HEK293 (cell line): ENCODE data around the gene SLC6A17.

Experiments
- CTCF ChIA-PET: fragments of 350-600 bp; formaldehyde crosslinking; extraction: SDS; loops from one replicate; lab custom pipeline; 2021; ENCODE audit warnings: antibody characterized with exemption; lab: Yijun Ruan, JAX
- POLR2A ChIA-PET: fragments of 300-600 bp; formaldehyde crosslinking; extraction: SDS; loops from one replicate; lab custom pipeline; 2020; ENCODE audit warnings: antibody characterized with exemption, inconsistent platforms; lab: Yijun Ruan, JAX
- H3K27ac ChIP-seq: fragments of 200-500 bp; sonication (Bioruptor generic); 2 replicates; pipeline ENCODE4 v1.5.1; 2014; ENCODE audit warnings: low read depth, low read length, control low read depth, inconsistent platforms; ENCODE audit errors: extremely low read depth
- H3K36me3 ChIP-seq, 2 experiments: fragments of 200-500 bp in 1 of 2; sonication (Bioruptor generic) in 1 of 2; 1 replicate in 1 of 2; 2 replicates in 1 of 2; pipeline ENCODE4 v1.5.1; 2014 to 2017; ENCODE audit warnings: inconsistent platforms in 2 of 2, low read length in 2 of 2; ENCODE audit not compliant: control insufficient read depth in 2 of 2, insufficient read depth in 1 of 2
- H3K4me1 ChIP-seq: fragments of 200-500 bp; sonication (Bioruptor generic); 2 replicates; pipeline ENCODE4 v1.5.1; 2014; ENCODE audit warnings: mild to moderate bottlenecking, low read length, inconsistent platforms; ENCODE audit not compliant: control insufficient read depth, insufficient read depth
- H3K4me3 ChIP-seq: 2 replicates; pipeline ENCODE4 v1.5.1; 2011; ENCODE audit warnings: low read depth, mild to moderate bottlenecking, control low read depth, low read length, moderate library complexity
- H3K9me3 ChIP-seq: fragments of 200-500 bp; sonication (Bioruptor generic); 2 replicates; pipeline ENCODE4 v1.5.1; 2014; ENCODE audit warnings: low read depth, low read length, inconsistent platforms; ENCODE audit not compliant: control insufficient read depth, insufficient read depth
- BCL6B ChIP-seq: fragments of 450-650 bp; formaldehyde crosslinking; IDR thresholded peaks from 2 replicates; pipeline ENCODE4 v1.5.1; 2017; ENCODE audit warnings: missing biosample characterization, missing genetic modification characterization
- HOXA7 ChIP-seq: sonication (generic); formaldehyde crosslinking; IDR thresholded peaks from 2 replicates; pipeline ENCODE4 v1.8.1; 2022; ENCODE audit warnings: missing genetic modification reagents, borderline replicate concordance
- KLF1 ChIP-seq: fragments of 450-650 bp; formaldehyde crosslinking; IDR thresholded peaks from 2 replicates; pipeline ENCODE4 v1.5.1; 2016; ENCODE audit warnings: missing biosample characterization, missing genetic modification characterization
- MEIS1 ChIP-seq: sonication (generic); formaldehyde crosslinking; IDR thresholded peaks from 2 replicates; pipeline ENCODE4 v1.8.1; 2022; ENCODE audit warnings: missing genetic modification reagents, mild to moderate bottlenecking, borderline replicate concordance
- MYNN ChIP-seq: fragments of 450-650 bp; formaldehyde crosslinking; IDR thresholded peaks from 2 replicates; pipeline ENCODE4 v1.5.1; 2016; ENCODE audit warnings: missing biosample characterization, missing genetic modification characterization, borderline replicate concordance
- OSR2 ChIP-seq: fragments of 450-650 bp; formaldehyde crosslinking; IDR thresholded peaks from 2 replicates; pipeline ENCODE4 v1.5.1; 2016; ENCODE audit warnings: missing biosample characterization, missing genetic modification characterization
- PRDM2 ChIP-seq: fragments of 450-650 bp; formaldehyde crosslinking; IDR thresholded peaks from 2 replicates; pipeline ENCODE4 v1.5.1; 2016; ENCODE audit warnings: missing biosample characterization, missing genetic modification characterization, borderline replicate concordance
- REST ChIP-seq: fragments of 450-650 bp; formaldehyde crosslinking; IDR thresholded peaks from 2 replicates; pipeline ENCODE4 v1.5.1; 2016; ENCODE audit warnings: missing biosample characterization, missing genetic modification characterization
- YY2 ChIP-seq: fragments of 450-650 bp; formaldehyde crosslinking; IDR thresholded peaks from 2 replicates; pipeline ENCODE4 v1.5.1; 2016; ENCODE audit warnings: missing biosample characterization, missing genetic modification characterization
- ZBTB48 ChIP-seq: fragments of 450-650 bp; formaldehyde crosslinking; IDR thresholded peaks from 2 replicates; pipeline ENCODE4 v1.5.1; 2016; ENCODE audit warnings: missing biosample characterization, missing genetic modification characterization
- ZBTB6 ChIP-seq: fragments of 450-650 bp; formaldehyde crosslinking; IDR thresholded peaks from 2 replicates; pipeline ENCODE4 v1.5.1; 2017; ENCODE audit warnings: missing biosample characterization, missing genetic modification characterization
- ZNF239 ChIP-seq: fragments of 450-650 bp; formaldehyde crosslinking; IDR thresholded peaks from 2 replicates; pipeline ENCODE4 v1.5.1; 2016; ENCODE audit warnings: missing biosample characterization, missing genetic modification characterization
- ZNF324 ChIP-seq: fragments of 450-650 bp; formaldehyde crosslinking; IDR thresholded peaks from 2 replicates; pipeline ENCODE4 v1.5.1; 2016; ENCODE audit warnings: missing biosample characterization, missing genetic modification characterization
- ZNF350 ChIP-seq: fragments of 450-650 bp; formaldehyde crosslinking; IDR thresholded peaks from 2 replicates; pipeline ENCODE4 v1.5.0; 2017; ENCODE audit warnings: missing biosample characterization, mild to moderate bottlenecking, missing genetic modification characterization
- ZNF433 ChIP-seq: fragments of 450-650 bp; formaldehyde crosslinking; IDR thresholded peaks from 2 replicates; pipeline ENCODE4 v1.5.1; 2016; ENCODE audit warnings: missing biosample characterization, missing genetic modification characterization, low read depth
- ZNF561 ChIP-seq: fragments of 450-650 bp; IDR thresholded peaks from 2 replicates; pipeline ENCODE4 v1.5.1; 2018; ENCODE audit warnings: missing biosample characterization, missing genetic modification characterization, borderline replicate concordance
- ZNF777 ChIP-seq: fragments of 450-650 bp; formaldehyde crosslinking; IDR thresholded peaks from 2 replicates; pipeline ENCODE4 v1.5.1; 2017; ENCODE audit warnings: missing biosample characterization, missing genetic modification characterization, borderline replicate concordance
- ZNF785 ChIP-seq: fragments of 450-650 bp; formaldehyde crosslinking; IDR thresholded peaks from 2 replicates; pipeline ENCODE4 v1.5.1; 2016; ENCODE audit warnings: missing biosample characterization, missing genetic modification characterization
- ZSCAN30 ChIP-seq: fragments of 450-650 bp; IDR thresholded peaks from 2 replicates; pipeline ENCODE4 v1.5.1; 2018; ENCODE audit warnings: missing biosample characterization, mild to moderate bottlenecking, missing genetic modification characterization, moderate library complexity
- TF ChIP-seq, protein P1 (sequence below): fragments of 450-650 bp; formaldehyde crosslinking; IDR thresholded peaks from 2 replicates; pipeline ENCODE4; 2016; ENCODE audit warnings: missing biosample characterization, missing genetic modification characterization

SLC6A17 gene

GRCh38 chr1:110120960-110121561 is 29.2 kb upstream of the SLC6A17 start (continued):
- TF ChIP-seq ZBTB6 (tag by site-specific recombination) = peak; percentile 59; the same call in 1 of the 2 replicates
- no peak for TF ChIP-seq BCL6B (tag by site-specific recombination)
- peak; percentile 97 for TF ChIP-seq OSR2 (tag by site-specific recombination)
- TF ChIP-seq YY2 (tag by site-specific recombination) = no peak
- no peak for TF ChIP-seq ZNF324 (tag by site-specific recombination)

GRCh38 chr1:110123224-110123623 is 27.1 kb upstream of the SLC6A17 start:
- Histone ChIP-seq H3K36me3 (no peaks in the 10 kb centered on the region), H3K27ac (no peak overlapping the region), H3K4me3 (no peak overlapping the region), H3K9me3 (no peaks in the 10 kb centered on the region), H3K4me1 (no peaks in the 10 kb centered on the region)
- TF ChIP-seq MYNN (tag by site-specific recombination) = no peak
- TF ChIP-seq ZSCAN30 (tag by site-specific recombination) = no peak
- no peak for TF ChIP-seq ZNF785 (tag by site-specific recombination)
- TF ChIP-seq, protein P1, sequence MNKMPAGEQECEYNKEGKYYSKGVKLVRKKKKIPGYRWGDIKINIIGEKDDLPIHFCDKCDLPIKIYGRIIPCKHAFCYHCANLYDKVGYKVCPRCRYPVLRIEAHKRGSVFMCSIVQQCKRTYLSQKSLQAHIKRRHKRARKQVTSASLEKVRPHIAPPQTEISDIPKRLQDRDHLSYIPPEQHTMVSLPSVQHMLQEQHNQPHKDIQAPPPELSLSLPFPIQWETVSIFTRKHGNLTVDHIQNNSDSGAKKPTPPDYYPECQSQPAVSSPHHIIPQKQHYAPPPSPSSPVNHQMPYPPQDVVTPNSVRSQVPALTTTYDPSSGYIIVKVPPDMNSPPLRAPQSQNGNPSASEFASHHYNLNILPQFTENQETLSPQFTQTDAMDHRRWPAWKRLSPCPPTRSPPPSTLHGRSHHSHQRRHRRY (tag by site-specific recombination) = no peak
- TF ChIP-seq KLF1 (tag by site-specific recombination) = no peak
- no peak for TF ChIP-seq REST (tag by site-specific recombination)
- no peak for TF ChIP-seq ZNF561 (tag by site-specific recombination)
- ChIA-PET POLR2A (no interaction called here), CTCF (interaction anchor here (0.7 to 1.9 kb wide), 4 partner anchors 12 to 337 kb away, joined by 3 to 8 read pairs (median 5); no protein-coding TSS in a partner anchor)

DNA sequence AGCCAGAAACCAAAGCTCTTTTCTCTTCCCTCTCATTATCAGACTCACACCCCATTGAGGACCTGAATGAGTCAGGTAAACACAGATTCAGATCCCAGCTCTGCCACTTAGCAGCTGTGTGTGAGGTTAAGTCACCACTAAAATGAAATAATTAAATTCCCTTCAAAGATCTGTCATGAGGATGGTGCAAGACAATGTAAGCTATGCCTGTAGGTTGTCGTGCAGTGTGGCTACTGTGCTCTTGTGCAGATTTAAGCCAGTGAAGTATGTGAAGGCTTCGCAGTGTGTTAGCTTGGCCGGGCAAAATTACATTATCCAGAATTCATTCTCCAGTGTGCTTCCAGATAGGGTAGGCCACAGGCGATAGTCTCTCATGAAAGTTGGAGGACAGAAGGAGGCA is 24.5 kb upstream of the SLC6A17 start:
- no peak overlapping the region for H3K27ac ChIP-seq
- no peaks in the 10 kb centered on the region for H3K9me3 ChIP-seq
- CTCF ChIA-PET = interaction anchor here (0.6 to 2.2 kb wide), 4 partner anchors 10 to 764 kb away, joined by 3 to 17 read pairs (median 4); no protein-coding TSS in a partner anchor
- H3K4me1 ChIP-seq = no peaks in the 10 kb centered on the region
- H3K36me3 ChIP-seq = no peaks in the 10 kb centered on the region
- POLR2A ChIA-PET = no interaction called here
- no peak overlapping the region for H3K4me3 ChIP-seq
- TF ChIP-seq ZNF239 (tag by site-specific recombination) = no peak
- no peak for TF ChIP-seq ZNF433 (tag by site-specific recombination)
- no peak for TF ChIP-seq HOXA7 (CRISPR knock-in tag)
- TF ChIP-seq ZNF350 (tag by site-specific recombination) = no peak
- no peak for TF ChIP-seq ZBTB48 (tag by site-specific recombination)
- TF ChIP-seq ZNF777 (tag by site-specific recombination) = no peak
- no peak for TF ChIP-seq PRDM2
- TF ChIP-seq MEIS1 (CRISPR knock-in tag) = no peak
